ENCODE results near the gene KRT85. TPM values are rescaled to one million over a fixed set of nuclear protein-coding genes. Genes with fewer than 3 reads are reported as not detected.

Gene KRT85
- total RNA-seq, 1 donor from 2014 or later = not detected

DNA sequence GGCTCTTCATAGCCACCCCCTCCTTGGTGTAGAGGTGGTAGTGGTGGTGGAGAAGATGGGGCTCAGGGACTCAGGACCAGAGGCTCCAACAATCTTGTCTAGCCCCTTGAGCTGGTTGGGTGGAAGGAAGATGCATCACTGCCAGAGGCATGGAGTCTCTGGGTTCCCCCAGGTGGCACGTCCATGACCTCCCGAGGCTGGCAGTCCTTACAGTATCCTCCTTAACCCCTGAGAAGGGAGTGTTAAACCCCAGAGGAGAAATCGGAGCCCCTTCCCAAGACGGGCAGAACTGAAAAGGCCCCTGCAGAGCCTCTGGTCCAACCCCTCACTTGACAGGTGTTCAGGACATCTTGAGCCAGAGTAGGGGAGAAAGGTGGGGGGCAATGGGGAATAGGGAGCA lies 55.2 kb downstream of the KRT85 start:
- Mint-ChIP-seq H3K9me3 (no peaks in the 10 kb centered on the region), H3K27me3 (ENCODE audit: low read depth) (peaks cover 69% of the 10 kb centered on the region), H3K36me3 (no peaks in the 10 kb centered on the region), H3K27ac (no peak overlapping the region), H3K4me1 (peaks cover 10% of the 10 kb centered on the region), H3K4me3 (no peak overlapping the region)
- no peak for DNase-seq (ENCODE audit: low spot score in 2 of 2, unreplicated experiment in 2 of 2)
- TF ChIP-seq, protein P1, sequence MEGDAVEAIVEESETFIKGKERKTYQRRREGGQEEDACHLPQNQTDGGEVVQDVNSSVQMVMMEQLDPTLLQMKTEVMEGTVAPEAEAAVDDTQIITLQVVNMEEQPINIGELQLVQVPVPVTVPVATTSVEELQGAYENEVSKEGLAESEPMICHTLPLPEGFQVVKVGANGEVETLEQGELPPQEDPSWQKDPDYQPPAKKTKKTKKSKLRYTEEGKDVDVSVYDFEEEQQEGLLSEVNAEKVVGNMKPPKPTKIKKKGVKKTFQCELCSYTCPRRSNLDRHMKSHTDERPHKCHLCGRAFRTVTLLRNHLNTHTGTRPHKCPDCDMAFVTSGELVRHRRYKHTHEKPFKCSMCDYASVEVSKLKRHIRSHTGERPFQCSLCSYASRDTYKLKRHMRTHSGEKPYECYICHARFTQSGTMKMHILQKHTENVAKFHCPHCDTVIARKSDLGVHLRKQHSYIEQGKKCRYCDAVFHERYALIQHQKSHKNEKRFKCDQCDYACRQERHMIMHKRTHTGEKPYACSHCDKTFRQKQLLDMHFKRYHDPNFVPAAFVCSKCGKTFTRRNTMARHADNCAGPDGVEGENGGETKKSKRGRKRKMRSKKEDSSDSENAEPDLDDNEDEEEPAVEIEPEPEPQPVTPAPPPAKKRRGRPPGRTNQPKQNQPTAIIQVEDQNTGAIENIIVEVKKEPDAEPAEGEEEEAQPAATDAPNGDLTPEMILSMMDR (IDR thresholded peaks at IDR 0.05; ENCODE audit: unreplicated experiment) = no peak

DNA sequence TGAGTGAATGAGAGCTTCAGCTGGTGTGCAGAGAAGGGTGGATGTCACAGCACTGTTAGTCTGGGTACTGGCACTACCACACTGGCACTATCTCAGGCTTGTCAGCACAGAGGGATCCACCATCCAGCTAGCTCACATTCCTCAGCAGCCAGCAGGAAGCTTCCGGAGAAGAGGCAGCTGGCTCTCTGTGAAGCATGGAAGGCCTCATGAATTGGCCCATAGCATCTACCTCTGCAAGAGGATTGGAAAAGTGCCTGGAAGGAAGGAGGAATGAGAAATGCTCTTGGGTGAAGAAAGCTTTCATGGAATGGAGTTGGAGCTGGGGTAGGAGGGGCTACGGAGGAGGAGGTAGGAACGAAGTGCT lies 56.0 kb downstream of the KRT85 start:
- no peak for DNase-seq (ENCODE audit: low spot score in 2 of 2, unreplicated experiment in 2 of 2)
- peaks cover 10% of the 10 kb centered on the region for H3K4me1 Mint-ChIP-seq
- peaks cover 77% of the 10 kb centered on the region for H3K27me3 Mint-ChIP-seq (ENCODE audit: low read depth)
- no peak overlapping the region for H3K4me3 Mint-ChIP-seq
- H3K27ac Mint-ChIP-seq = no peak overlapping the region
- TF ChIP-seq, protein P1 (IDR thresholded peaks at IDR 0.05; ENCODE audit: unreplicated experiment) = no peak
- no peaks in the 10 kb centered on the region for H3K36me3 Mint-ChIP-seq
- H3K9me3 Mint-ChIP-seq = no peaks in the 10 kb centered on the region

DNA sequence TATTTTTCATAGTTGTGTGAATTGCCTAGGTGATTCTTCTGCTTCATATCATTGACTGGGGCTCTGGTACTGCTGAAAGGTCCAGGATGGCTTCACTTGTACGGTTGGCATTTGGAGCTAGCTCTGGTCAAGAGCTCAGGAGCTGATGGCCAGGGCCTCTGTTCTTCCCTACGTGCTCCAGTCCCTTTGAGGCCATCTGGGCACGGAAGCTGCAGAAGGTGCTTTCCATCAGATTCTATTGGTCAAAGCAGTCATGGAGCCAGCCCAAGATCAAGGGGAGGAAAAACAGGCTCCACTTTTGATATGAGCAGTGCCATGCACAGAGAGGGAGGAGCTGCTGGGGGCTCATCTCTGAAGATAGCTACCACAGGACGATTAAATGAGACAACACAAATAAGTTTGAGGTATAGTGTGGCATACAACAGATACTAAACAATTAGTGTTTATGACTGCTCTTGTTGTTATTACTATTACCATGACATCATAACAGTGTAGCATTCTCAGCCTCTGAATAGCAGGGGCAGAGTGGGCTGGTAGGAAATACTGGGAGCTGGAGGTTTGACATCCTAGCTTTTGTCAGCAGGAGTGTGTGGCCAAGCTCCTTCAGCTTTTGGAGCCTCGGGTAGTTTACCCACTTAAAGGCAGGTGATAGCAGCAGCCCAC lies 56.5 kb downstream of the KRT85 start:
- H3K36me3 Mint-ChIP-seq = no peaks in the 10 kb centered on the region
- DNase-seq (ENCODE audit: low spot score in 2 of 2, unreplicated experiment in 2 of 2) = no peak
- TF ChIP-seq, protein P1 (IDR thresholded peaks at IDR 0.05; ENCODE audit: unreplicated experiment) = no peak
- peaks cover 82% of the 10 kb centered on the region for H3K27me3 Mint-ChIP-seq (ENCODE audit: low read depth)
- no peak overlapping the region for H3K27ac Mint-ChIP-seq
- H3K4me1 Mint-ChIP-seq = peaks cover 10% of the 10 kb centered on the region
- H3K4me3 Mint-ChIP-seq = no peak overlapping the region
- no peaks in the 10 kb centered on the region for H3K9me3 Mint-ChIP-seq

Other genes starting within 250 kb of the KRT85 start
- 2.7 to 3.0 TPM (median 3.0 TPM) in 3 replicates for gene KRT80, start 175.5 kb downstream of the KRT85 start, total RNA-seq
- gene KRT7, start 134.2 kb downstream of the KRT85 start, total RNA-seq = 85.5 to 90.3 TPM (median 86.6 TPM) in 3 replicates
- 0.16 TPM in 1 of 3 replicates, not detected in the others for gene KRT86, start 92.8 kb downstream of the KRT85 start, total RNA-seq
- gene KRT81, start 75.9 kb downstream of the KRT85 start, total RNA-seq = 0.16 TPM in 1 of 3 replicates, not detected in the others
- gene KRT83, start 46.1 kb downstream of the KRT85 start, total RNA-seq = not detected in 3 replicates
- not detected in 3 replicates for gene KRT84, start 18.2 kb upstream of the KRT85 start, total RNA-seq
- not detected in 3 replicates for gene KRT82, start 38.9 kb upstream of the KRT85 start, total RNA-seq
- gene KRT75, start 66.9 kb upstream of the KRT85 start, total RNA-seq = not detected in 3 replicates
- not detected in 3 replicates for gene KRT6B, start 84.7 kb upstream of the KRT85 start, total RNA-seq
- gene KRT6C, start 106.3 kb upstream of the KRT85 start, total RNA-seq = not detected in 3 replicates
- 1.2 TPM in 1 of 3 replicates, not detected in the others for gene KRT6A, start 125.8 kb upstream of the KRT85 start, total RNA-seq
- gene KRT5, start 152.9 kb upstream of the KRT85 start, total RNA-seq = 0.51 to 1.4 TPM (median 0.72 TPM) in 3 replicates
- gene KRT71, start 185.7 kb upstream of the KRT85 start, total RNA-seq = not detected in 3 replicates
- gene KRT74, start 206.4 kb upstream of the KRT85 start, total RNA-seq = not detected in 3 replicates
- gene KRT72, start 234.0 kb upstream of the KRT85 start, total RNA-seq = not detected in 3 replicates